Neutrophil (primary cell): ENCODE measurements around the gene NDOR1.
"Not testable (repeated sequence)": the region's sequence is repeated elsewhere in the genome, so short reads cannot be mapped to it uniquely, and the experiment has no call there.

Source experiments
- H3K27ac ChIP-seq: fragments of 200-600 bp; sonication (generic); 2 replicates; pipeline ENCODE4 v1.5.1; 2016; ENCODE audit warnings: mild to moderate bottlenecking, moderate library complexity
- H3K27me3 ChIP-seq: fragments of 200-600 bp; sonication (generic); 2 replicates; pipeline ENCODE4 v1.6.0; 2016; ENCODE audit warnings: mild to moderate bottlenecking
- H3K36me3 ChIP-seq: fragments of 200-600 bp; sonication (generic); 2 replicates; pipeline ENCODE4 v1.5.1; 2017
- H3K4me1 ChIP-seq, 2 experiments: fragments of 200-600 bp in 1 of 2; sonication (generic) in 1 of 2; 1 replicate in 1 of 2; 2 replicates in 1 of 2; pipeline versions ENCODE4 v1.5.1 to v1.6.1; 2013 to 2016; ENCODE audit warnings: low read depth in 1 of 2, low read length in 1 of 2, mild to moderate bottlenecking in 1 of 2, moderate library complexity in 1 of 2; ENCODE audit not compliant: control insufficient read depth in 1 of 2, insufficient read depth in 1 of 2
- H3K4me3 ChIP-seq, 2 experiments: fragments of 200-600 bp in 1 of 2; sonication (generic) in 1 of 2; 1 replicate in 1 of 2; 2 replicates in 1 of 2; pipeline ENCODE4 v1.5.1; 2013 to 2016; ENCODE audit warnings: low read depth in 1 of 2, low read length in 1 of 2, mild to moderate bottlenecking in 1 of 2, moderate library complexity in 1 of 2
- H3K9me3 ChIP-seq: fragments of 200-600 bp; sonication (generic); 2 replicates; pipeline ENCODE4 v1.5.1; 2016
- TF ChIP-seq, protein P1 (sequence below): fragments of 200-600 bp; sonication (generic); IDR thresholded peaks from 2 replicates; pipeline ENCODE4 v1.5.1; 2016; ENCODE audit warnings: antibody characterized with exemption

NDOR1 gene

DNA sequence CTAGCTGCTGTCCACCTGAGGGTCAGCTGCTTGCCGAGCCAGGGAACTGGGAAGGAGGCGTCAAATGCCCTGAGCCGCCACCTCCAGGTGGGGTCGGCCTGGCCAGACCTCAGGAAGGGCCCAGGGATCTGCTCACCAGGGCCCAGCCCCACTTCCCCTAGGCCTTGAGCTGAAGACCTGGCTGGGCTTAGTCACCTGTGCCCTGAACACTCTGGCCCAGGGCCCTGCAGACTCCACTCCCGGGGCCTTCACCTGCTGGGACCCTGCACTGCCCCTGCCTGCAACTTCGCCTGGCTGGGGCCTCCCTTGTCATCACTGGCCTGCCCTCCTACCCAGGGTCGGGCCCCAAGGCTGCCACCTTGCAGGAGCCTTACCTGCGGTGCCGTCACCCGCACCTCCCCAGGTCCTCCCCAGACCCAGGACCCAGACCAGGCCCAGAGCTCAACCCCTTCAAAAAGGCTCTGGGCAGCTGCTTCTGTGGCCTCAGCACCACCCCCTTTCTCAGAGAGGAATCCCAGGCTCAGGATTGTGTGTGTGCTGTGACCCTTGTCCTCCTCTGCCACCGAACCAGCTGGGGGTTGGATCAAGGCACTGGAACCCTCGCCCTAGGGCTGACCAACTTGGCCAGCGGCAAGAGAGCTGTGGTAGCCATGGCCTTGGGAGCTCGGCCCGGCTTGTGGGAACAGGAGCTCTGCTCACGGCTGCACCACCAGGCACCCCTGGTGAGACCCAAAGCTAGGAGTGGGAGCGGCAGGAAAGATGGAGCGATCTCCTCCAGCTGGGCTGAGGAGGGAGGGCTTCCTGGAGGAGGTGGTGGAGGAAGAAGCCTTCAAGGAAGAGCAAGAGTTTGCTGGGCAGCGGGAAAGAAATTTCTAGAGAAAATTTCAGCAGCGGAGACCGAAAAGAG is 48.5 kb downstream of the NDOR1 start:
- Histone ChIP-seq H3K36me3 (peaks cover 15% of the 10 kb centered on the region), H3K4me3 (peak overlapping the region; percentile 93 to 99), H3K4me1 (peaks cover 24 to 27% of the 10 kb centered on the region in 2 experiments), H3K9me3 (no peaks in the 10 kb centered on the region), H3K27me3 (no peaks in the 10 kb centered on the region), H3K27ac (no peak overlapping the region)
- TF ChIP-seq, protein P1, sequence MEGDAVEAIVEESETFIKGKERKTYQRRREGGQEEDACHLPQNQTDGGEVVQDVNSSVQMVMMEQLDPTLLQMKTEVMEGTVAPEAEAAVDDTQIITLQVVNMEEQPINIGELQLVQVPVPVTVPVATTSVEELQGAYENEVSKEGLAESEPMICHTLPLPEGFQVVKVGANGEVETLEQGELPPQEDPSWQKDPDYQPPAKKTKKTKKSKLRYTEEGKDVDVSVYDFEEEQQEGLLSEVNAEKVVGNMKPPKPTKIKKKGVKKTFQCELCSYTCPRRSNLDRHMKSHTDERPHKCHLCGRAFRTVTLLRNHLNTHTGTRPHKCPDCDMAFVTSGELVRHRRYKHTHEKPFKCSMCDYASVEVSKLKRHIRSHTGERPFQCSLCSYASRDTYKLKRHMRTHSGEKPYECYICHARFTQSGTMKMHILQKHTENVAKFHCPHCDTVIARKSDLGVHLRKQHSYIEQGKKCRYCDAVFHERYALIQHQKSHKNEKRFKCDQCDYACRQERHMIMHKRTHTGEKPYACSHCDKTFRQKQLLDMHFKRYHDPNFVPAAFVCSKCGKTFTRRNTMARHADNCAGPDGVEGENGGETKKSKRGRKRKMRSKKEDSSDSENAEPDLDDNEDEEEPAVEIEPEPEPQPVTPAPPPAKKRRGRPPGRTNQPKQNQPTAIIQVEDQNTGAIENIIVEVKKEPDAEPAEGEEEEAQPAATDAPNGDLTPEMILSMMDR = no peak

DNA sequence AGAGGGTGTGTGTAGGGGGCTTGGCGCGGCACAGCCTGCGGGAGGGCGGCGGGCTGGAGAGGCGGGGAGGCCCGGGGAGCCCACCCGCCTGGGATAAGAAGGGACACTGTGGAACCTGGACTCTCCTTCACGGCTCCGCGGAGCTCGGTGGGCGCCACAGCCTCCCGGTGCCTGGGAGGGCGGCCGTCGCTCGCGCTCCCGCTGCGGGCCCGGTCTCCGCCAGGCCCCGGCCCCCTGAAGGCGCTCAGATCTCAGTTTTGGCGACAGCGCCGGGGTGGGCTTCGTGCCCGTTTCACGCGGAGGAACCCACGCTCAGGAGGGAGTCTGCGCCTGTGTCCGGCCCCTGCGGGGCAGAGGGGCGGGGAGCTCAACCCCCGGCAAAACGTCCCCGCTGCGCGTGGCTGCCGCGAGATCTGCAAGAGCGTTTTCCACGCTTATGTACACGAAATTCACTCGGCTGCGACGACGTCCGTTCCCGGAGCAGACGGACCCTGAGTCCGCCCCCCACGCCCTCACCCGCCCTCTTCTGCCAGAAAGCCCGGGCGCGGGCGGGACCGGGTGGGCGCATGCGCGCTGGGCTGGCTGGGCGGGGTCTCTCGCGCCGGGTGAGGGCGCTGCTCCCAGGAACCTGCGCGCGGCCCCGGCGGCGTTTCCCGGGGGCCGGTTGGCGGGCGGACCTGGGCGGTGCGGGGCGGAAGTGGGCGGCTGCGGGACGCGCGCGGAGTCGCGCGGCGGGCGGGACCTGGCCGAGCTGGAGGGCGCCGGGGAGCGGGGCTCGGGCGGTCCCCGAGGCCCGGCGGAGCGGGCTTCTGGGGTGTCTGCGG is 49.3 kb downstream of the NDOR1 start, which contains the start of gene NELFB:
Gene NELFB (plus strand): TSS at position 704 of the 824 bp plus-strand sequence.
- Histone ChIP-seq H3K4me3 (peak within 1 kb of the TSS; percentile 93 to 99), H3K27me3 (no peaks in the 10 kb centered on the region), H3K27ac (peak within 1 kb of the TSS; percentile 73), H3K36me3 (peaks cover 18% of the 10 kb centered on the region), H3K4me1 (peaks cover 24 to 27% of the 10 kb centered on the region in 2 experiments), H3K9me3 (no peaks in the 10 kb centered on the region)
- TF ChIP-seq, protein P1 = peak; percentile 52

DNA sequence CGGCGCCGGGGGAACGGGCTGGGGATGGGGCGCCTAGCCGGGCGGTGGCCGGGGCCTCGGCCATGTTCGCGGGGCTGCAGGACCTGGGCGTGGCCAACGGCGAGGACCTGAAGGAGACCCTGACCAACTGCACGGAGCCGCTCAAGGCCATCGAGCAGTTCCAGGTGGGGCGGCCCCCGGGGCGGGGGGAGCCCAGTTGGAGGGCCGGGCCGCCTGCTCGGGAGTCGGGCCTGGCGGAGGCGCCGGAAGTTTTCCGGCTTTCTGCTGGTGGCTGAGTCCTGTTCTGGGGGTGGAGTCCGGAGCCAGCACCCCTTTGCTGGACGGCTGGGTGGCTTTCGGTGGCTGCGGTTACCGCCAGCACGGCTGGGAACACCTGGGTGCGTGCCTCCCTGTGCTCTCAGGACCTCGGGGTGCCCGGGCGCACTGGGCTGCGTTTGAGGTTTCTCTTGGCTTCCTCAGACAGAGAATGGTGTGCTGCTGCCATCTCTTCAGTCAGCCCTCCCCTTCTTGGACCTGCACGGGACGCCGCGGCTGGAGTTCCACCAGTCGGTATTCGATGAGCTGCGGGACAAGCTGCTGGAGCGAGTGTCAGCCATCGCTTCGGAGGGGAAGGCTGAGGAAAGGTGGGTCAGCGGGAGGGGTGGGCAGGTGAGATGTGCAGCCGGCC is 50.1 kb downstream of the NDOR1 start:
- peak overlapping the region; percentile 93 to 99 for H3K4me3 ChIP-seq
- peak overlapping the region; percentile 73 for H3K27ac ChIP-seq
- peaks cover 24 to 27% of the 10 kb centered on the region in 2 experiments for H3K4me1 ChIP-seq
- H3K9me3 ChIP-seq = no peaks in the 10 kb centered on the region
- TF ChIP-seq, protein P1 = no peak
- peaks cover 18% of the 10 kb centered on the region for H3K36me3 ChIP-seq
- H3K27me3 ChIP-seq = no peaks in the 10 kb centered on the region

DNA sequence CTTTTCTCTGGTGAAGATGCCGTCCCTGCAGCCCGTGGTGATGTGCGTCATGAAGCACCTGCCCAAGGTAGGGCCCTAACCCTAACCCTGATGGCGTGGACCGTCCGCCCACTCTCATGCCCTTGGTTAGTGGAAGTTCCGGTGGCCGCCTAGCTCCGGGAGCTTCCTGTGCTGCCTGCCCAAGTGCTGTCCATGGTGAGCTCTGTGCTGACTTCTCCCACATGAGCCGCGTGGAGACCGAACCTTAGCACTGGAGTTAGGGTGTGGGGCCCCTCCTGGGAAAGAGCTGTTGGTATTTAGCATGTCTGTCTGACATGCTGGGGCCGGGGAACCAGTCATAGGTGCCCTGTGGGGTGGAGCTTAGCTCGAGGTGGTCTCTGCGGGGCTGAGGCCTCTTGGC is 50.9 kb downstream of the NDOR1 start:
- peaks cover 18% of the 10 kb centered on the region for H3K36me3 ChIP-seq
- no peaks in the 10 kb centered on the region for H3K9me3 ChIP-seq
- H3K4me3 ChIP-seq = peak overlapping the region; percentile 93 to 99
- peaks cover 24 to 27% of the 10 kb centered on the region in 2 experiments for H3K4me1 ChIP-seq
- no peaks in the 10 kb centered on the region for H3K27me3 ChIP-seq
- TF ChIP-seq, protein P1 = no peak
- H3K27ac ChIP-seq = no peak overlapping the region

DNA sequence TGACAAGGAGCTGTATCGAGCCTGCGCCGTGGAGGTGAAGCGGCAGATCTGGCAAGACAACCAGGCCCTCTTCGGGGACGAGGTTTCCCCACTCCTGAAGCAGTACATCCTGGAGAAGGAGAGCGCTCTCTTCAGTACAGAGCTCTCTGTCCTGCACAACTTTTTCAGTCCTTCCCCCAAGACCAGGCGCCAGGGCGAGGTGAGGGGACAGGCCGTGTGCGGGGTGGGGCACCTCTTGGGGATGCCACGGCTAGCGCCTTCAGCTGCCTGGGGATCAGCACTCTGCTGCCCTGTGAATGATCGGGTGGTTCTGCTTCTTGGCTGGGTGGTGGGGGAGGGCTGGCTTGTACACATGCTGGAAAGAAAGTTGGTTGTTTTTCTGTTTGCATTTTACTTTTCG is 51.4 kb downstream of the NDOR1 start:
- peaks cover 24 to 27% of the 10 kb centered on the region in 2 experiments for H3K4me1 ChIP-seq
- H3K4me3 ChIP-seq = peak overlapping the region in 1 of 2 experiments; percentile 99
- no peak overlapping the region for H3K27ac ChIP-seq
- H3K36me3 ChIP-seq = peaks cover 18% of the 10 kb centered on the region
- no peaks in the 10 kb centered on the region for H3K9me3 ChIP-seq
- TF ChIP-seq, protein P1 = no peak
- no peaks in the 10 kb centered on the region for H3K27me3 ChIP-seq

DNA sequence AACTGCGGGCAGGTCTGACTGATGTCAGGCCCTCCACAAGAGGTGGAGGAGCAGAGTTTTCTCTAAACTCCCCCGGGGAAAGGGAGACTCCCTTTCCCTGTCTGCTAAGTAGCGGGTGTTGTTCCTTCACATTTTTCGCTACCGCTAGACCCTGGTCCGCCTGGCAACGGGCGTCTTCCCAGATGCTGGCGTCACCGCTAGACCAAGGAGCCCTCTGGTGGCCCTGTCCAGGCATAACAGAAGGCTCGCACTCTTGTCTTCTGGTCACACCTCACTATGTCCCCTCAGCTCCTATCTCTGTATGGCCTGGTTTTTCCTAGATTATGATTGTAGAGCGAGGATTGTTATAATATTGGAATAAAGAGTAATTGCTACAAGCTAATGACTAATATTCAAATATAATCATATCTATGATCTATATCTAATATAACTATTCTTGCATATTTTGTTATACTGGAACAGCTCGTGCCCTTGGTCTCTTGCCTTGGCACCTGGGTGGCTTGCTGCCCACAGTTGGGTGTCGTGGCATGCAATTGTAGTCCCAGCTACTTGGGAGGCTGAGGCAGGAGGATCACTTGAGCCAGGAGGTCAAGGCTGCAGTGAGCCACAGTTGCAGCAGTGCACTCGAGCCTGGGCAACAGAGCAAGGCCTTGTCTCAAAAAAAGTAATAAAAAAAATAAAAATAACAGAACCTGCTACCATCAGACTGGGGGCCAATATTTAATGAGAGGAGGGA is 56.8 kb downstream of the NDOR1 start:
- H3K27me3 ChIP-seq, H3K27ac ChIP-seq, H3K9me3 ChIP-seq, H3K4me1 ChIP-seq, H3K4me3 ChIP-seq: not testable (repeated sequence)
- peaks cover 48% of the 10 kb centered on the region for H3K36me3 ChIP-seq
